NCI-H2196 treated with DMSO at 0.1 percent for 48 hours (cell line): ENCODE measurements around the gene TSSK2.

Experiments used
- DNase-seq: peaks from one replicate; lab custom pipeline; 2025; ENCODE audit not compliant: unreplicated experiment; lab: John Stamatoyannopoulos, UW

Gene TSSK2

GRCh38 chr22:19167106-19167869 is 36.2 kb downstream of the TSSK2 start:
- no peak for DNase-seq

GRCh38 chr22:19168088-19168890 is 37.2 kb downstream of the TSSK2 start:
- no peak for DNase-seq

- DNase-seq = no peak
These were observed 38.2 kb downstream of the TSSK2 start for GRCh38 chr22:19169002-19169946.

GRCh38 chr22:19169947-19170318 is 38.8 kb downstream of the TSSK2 start:
- DNase-seq = no peak

DNA sequence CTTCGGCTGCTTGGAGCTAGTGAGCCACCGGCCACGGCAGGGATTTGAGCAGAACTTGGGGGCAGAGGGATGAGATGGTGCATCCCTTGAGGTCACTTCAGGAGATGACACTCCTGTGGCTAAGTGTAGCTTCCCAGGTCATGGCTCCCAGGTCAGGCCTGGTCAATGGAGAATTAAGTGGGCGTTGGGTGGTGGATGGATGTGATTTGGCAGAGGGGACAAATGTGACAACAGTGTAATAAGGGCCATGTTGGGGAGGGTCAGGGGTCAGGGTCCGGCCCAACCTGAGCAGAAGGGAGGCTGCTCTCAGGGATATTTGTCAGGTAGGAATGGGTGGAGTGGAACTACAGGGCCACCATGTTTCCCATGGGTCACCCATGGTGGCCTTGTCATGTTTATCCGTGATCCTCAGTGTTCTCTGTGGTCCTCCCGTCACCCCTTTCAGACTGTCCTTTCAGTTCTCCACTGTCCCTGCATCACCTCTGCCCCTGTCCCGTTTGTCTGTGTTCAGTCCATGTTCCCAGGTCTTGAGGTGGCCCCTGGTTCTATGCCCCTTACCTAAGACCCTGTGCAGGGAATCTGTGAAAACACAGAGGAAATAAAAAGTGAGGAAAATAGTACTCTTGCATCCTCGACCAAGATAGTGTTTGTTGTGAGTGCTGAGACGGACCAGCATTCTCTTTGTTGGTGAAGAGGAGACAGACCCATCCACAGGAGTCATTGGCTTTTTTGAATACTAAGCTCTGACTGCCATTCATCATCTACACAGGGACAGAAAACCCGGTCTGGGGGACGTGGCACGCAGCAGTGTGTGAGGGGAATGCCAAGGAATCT is 41.3 kb downstream of the TSSK2 start:
- no peak for DNase-seq

DNA sequence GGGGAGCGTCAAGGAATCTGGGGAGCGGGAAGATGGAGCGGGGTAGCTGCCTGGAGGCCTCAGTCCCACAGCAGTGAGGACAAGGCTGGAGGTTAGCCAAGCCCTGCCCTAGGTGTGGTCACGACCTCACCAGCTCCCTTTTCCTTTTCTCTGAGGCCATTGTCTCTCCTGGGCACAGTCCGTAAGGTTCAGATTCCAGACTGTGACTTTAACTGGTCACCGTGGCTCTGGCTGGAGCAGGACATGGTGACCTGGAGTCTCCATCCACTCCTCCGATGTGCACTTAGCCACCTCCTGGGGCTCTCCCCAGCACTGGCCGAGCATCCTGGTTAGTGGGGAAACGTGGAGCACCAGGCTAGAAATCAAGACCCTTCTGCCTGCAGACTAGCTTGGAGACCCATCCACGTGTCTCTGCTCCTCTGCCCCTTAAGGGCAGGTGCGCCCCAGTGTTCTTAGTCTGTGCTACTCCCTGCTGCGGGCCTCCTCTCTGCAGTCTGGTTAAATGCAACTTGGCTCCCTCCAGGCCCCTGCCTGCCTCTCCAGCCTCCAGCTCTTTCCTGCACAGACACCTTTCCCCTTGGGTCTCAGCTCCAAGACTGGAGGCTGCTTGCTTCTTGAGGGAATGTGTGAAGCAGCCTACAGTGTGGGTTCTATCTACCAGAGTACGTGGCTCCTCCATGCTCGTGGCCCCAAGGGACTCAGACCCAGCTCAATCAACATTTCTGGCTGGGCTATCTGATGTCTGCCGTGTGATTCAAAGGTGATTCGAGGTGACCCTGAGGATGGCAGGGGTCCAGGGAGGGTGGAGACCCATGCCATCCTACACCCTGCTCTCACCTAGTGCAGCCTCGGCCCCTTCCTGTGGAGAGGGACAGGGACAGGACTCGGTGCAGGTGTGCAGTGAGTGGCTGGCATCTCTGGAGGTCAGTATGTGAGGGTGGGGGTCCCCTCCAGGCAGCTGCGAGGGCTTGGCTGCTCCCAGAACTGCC is 42.2 kb downstream of the TSSK2 start:
- DNase-seq = no peak

DNA sequence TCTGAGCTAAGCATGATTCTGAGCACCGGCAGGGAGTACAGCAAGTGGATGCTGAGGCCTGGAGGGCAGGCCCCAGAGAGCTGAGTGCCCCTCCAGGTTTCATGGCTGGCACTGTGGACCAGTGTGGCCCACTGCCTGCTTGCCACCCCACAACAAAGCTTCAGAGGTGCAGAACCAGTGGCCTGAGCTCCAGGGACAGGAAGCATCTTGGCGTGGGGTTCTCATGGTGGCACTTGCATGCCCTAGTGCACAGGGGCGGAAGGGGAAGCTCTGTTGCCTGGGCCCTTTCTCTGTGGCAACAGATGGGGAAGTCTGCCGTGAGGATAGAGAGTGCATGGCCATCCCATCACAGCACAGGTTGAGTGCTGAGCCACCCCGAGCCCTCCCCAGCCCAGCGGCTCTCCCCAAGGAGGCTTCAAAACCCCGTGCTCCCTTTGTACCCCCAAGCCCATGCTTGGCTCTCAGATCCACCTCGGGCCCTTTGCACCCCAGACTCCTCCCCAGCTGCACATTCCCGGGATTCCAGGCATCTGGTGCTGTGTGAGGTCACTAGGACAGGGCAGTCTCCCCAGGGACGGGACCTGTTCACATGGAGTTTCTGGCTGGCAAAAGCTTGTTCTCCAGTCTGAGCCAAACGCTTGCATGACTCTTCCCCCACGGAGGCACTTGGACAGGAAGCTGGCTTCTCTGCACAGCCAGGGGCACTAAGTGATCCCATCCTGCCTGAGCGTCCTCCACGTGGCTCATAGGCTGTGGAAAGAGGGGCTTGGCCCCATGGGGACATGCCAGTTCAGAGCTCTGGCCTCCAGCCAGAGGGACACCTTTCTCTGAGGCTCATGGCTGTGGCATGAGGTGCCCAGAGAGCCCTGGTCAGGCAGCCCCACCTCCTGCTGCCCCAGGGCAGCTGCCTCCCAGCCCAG is 43.3 kb downstream of the TSSK2 start:
- DNase-seq = no peak

DNA sequence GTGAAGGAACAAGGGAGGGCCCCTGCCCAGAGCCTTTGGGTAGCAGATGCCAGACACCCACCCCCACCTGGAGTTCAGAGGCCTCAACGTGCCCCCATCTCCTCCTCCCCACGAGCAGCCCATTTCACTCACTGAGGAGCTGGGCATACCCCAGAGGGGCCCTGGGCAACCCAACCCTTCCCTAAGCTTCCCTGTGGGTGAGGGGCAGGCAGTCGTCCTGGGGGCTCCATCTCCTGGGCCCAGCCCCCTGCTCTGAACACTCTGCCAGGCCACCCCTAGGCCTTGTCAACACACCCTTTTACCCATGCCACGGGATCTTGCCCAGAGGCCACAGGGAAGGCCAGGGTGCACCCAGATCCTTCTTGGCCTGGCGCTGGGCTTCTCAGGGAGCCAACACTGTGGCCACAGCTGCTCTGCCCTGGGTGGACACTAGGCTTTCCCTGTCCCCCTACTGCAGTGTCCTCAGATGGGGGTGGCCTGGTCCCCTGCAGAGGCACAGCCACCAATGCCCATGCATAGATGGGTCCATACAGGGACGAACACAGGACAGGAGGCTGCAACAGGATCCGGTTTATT is 44.0 kb downstream of the TSSK2 start:
- DNase-seq = no peak

- DNase-seq = no peak
These were observed 44.6 kb downstream of the TSSK2 start for GRCh38 chr22:19175602-19176174.

GRCh38 chr22:19176175-19176643 is 45.1 kb downstream of the TSSK2 start:
- no peak for DNase-seq

DNA sequence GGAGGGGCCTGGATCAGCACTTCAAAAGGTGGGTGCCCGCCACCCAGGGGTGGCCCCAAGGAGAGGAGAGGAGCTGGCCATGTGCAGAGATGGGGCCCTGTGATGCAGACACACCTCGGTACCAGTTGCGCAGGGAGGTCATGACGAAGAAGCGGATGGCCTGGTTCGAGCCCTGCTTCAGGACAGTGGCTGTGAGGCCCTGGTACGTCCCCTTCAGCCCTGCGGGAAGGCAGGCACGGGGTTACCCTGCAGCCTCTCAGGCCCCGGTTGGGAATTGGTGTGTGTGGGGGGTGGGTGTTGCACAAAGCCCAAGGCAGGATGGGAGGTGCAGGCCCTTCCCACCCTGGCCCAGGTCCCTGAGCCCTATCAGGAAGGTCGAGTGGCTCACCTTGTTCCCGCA is 45.6 kb downstream of the TSSK2 start:
- DNase-seq = no peak

DNA sequence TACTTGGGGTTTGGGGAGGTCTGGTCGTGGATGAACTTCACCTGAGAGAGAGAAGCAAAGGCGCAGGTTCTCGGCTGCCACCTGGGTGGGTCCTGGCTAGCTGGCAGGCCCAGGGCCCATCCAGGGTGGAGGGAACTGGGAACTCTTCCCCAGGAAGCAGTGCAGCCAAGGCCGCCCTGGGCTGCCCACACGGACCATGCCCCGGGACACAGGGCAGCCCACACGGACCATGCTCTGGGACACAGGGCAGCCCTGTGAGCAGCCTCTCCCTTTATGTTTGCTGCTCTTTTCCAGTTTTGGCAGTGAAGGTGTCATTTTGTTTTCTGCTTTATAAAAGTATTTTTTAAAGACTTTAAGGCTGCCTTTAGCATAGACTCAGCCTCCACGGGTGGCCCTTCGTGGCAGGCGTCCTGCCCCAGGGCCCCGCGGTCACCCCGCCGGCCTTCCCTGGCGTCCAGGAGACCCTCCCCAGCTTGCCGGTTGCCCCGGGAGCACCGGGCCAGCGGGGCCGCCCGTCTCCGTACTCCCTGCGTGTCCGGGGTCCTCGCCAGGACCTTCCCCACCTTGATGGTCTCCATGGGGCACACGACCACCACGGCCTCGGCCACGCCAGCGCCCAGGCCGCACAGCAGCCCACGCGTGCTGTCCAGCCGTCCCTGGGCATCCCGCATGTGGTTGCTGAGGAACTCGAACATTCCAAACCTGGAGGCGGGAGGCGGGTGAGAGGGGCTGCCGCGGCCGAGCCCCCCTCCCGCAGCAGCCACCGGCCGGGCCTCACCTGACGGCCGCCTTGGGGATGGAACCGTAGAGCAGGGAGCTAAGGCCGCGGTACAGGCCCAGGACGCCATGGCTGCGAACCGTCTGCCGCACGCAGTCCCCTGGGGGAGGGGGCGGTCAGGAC is 46.3 kb downstream of the TSSK2 start:
- DNase-seq = no peak

GRCh38 chr22:19178065-19178656 is 47.1 kb downstream of the TSSK2 start:
- no peak for DNase-seq

DNA sequence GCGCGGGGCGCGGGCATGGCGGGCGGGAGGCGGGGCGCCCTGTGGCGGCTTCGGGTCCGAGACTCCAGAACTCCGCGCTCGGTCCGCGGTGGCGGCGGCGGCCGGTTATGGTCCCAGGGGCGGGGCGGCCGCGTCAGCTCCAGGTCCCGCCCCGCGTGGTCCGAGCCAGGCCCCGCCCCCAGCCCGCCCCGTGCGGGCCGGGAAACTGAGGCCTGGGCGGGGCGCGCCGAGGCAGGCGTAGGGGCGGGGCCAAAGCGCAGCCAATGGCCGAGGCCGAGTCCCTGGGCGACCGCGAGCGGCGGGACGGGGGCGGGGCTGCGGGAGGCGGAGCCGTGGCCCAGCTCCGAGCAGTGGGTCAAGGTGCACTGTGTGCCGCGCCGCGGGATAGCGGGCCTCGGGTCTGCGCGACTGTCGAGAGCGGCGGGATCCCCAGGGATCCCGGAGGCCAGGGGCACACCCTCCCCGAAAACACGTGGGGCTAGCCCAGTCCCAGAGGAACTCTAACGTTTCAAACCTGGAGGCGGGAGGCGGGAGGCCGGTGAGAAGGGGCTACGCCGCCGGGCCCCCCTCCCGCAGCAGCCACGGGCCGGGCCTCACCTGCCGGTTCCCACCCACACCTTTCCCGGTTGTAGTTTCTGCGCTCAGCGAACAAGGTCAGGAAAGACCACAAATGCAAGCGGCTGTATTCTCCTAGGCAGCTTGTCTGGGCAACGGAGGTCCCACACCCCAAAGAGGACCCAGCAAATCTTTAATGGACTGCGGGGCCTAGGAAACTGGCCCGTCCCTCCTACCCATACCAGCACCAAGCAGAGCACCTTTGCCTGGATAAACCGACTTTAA is 47.8 kb downstream of the TSSK2 start, which contains the start of gene SLC25A1:
TSS of gene SLC25A1 (minus strand) at position 80 of the 840 bp plus-strand sequence. CDS start at position 17, 63 bp downstream.
- DNase-seq = peak; percentile 79

GRCh38 chr22:19179497-19180048 is 48.5 kb downstream of the TSSK2 start:
- DNase-seq = peak; percentile 76
